ENCODE data around the gene TRIM2. TPM values are rescaled to one million over a fixed set of nuclear protein-coding genes. Genes with fewer than 3 reads are reported as not detected.

TRIM2 gene
- total RNA-seq, 3 donors from 2014 or later: 26.7 to 109 (median 52.4) TPM

DNA sequence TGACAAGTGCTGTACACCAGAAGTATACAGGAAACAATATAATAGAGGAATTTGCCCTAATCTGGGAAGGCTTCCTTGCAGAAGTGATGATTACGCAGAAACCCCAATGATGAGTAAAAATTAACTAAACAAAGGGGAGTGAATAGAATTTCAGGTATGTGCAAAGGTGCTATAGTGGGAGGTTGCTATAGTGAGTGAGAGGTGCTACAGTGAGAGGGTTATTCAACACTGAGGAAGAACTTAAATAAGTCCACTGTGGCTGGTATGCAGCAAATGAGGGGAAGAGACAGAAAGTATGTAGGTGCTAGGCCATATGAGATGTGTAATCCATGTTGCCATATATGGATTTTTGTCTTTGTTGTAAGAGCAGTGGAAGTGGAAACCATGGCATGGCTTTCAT is 69.5 kb downstream of the TRIM2 start:
- no peak for TF ChIP-seq POLR2AphosphoS5 (IDR thresholded peaks at IDR 0.05)
- no peak for TF ChIP-seq POLR2A (IDR thresholded peaks at IDR 0.05)
- TF ChIP-seq, protein P1, sequence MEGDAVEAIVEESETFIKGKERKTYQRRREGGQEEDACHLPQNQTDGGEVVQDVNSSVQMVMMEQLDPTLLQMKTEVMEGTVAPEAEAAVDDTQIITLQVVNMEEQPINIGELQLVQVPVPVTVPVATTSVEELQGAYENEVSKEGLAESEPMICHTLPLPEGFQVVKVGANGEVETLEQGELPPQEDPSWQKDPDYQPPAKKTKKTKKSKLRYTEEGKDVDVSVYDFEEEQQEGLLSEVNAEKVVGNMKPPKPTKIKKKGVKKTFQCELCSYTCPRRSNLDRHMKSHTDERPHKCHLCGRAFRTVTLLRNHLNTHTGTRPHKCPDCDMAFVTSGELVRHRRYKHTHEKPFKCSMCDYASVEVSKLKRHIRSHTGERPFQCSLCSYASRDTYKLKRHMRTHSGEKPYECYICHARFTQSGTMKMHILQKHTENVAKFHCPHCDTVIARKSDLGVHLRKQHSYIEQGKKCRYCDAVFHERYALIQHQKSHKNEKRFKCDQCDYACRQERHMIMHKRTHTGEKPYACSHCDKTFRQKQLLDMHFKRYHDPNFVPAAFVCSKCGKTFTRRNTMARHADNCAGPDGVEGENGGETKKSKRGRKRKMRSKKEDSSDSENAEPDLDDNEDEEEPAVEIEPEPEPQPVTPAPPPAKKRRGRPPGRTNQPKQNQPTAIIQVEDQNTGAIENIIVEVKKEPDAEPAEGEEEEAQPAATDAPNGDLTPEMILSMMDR (IDR thresholded peaks at IDR 0.05): no peak
- no peaks in the 10 kb centered on the region for H3K27me3 ChIP-seq
- DNase-seq (ENCODE audit: low spot score in 2 of 2): no peak
- H3K27ac ChIP-seq: no peak overlapping the region
- H3K4me3 ChIP-seq: no peak overlapping the region
- H3K4me1 ChIP-seq: peaks cover 0 to 6% of the 10 kb centered on the region in 2 donors
- H3K36me3 ChIP-seq: peaks cover 3% of the 10 kb centered on the region
- intact Hi-C loops (cut with DNase I; ENCODE audit: low total_unique reads): no loop called here
- no peaks in the 10 kb centered on the region for H3K9me3 ChIP-seq

DNA sequence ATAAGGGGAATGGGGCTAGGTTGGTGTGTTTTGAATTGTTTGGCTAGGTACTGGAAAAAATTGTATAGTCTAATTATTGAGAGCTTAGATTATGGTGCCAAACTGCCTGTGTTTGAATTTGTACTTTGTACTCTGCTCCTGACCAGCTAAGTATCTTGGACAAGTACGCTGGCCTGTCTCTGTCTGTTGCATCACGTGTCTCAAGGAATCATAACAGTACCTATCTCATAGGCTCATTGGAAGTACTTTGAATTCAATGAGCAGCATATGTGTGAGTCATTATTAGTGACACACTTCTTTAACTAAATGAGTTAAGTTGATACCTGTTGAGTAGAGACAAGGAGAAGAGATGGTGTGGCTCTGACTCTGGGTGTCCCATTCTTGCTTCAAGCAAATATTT is 70.7 kb downstream of the TRIM2 start:
- Histone ChIP-seq H3K4me3 (no peak overlapping the region), H3K9me3 (no peaks in the 10 kb centered on the region), H3K4me1 (peaks cover 0 to 6% of the 10 kb centered on the region in 2 donors), H3K27me3 (no peaks in the 10 kb centered on the region), H3K27ac (peak overlapping the region in 1 of 2 donors; percentile 19), H3K36me3 (peaks cover 3% of the 10 kb centered on the region)
- TF ChIP-seq POLR2AphosphoS5 (IDR thresholded peaks at IDR 0.05): no peak
- no peak for TF ChIP-seq POLR2A (IDR thresholded peaks at IDR 0.05)
- TF ChIP-seq, protein P1 (IDR thresholded peaks at IDR 0.05): no peak
- no peak for DNase-seq (ENCODE audit: low spot score in 2 of 2)
- intact Hi-C loops (cut with DNase I; ENCODE audit: low total_unique reads): no loop called here

DNA sequence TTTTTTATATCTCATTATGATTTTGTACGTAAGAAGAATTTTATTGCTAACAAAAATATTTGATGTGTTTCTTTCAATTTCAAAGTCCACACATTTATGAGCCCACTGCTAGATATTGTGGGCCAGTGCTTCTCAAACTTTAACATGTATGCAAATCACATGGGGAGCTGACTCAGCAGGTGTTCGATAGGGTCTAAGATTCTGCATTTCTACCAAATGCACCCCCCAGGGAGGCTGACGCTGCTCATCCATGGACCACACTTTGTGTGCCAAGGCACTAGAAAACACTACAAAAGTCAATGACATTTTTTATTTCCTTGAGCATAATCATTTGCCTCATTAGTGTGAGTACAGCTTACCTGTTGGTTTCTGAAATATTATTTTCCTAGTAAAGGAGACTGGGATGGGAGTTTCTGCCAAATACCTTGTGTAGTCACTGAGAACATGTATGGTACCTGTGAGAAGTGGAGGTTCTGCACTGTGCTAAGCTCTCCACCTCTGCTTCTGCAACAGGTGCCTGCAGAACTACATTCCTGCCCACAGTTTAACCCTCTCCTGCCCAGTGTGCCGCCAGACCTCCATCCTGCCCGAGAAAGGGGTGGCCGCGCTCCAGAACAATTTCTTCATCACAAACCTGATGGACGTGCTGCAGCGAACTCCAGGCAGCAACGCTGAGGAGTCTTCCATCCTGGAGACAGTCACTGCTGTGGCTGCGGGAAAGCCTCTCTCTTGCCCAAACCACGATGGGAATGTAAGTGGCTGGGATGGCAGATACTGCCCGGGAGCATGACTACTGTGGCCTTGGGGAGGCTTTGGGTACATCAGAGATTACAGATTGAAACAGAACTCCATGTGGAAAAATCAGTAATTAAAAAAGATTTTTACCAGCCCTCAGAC is 71.4 kb downstream of the TRIM2 start:
- H3K27ac ChIP-seq: peak overlapping the region in 1 of 2 donors; percentile 77
- DNase-seq (ENCODE audit: low spot score in 2 of 2): peak in 1 of 2 donors; percentile 33
- TF ChIP-seq POLR2AphosphoS5 (IDR thresholded peaks at IDR 0.05): no peak
- no peak for TF ChIP-seq POLR2A (IDR thresholded peaks at IDR 0.05)
- TF ChIP-seq, protein P1 (IDR thresholded peaks at IDR 0.05): no peak
- H3K9me3 ChIP-seq: no peaks in the 10 kb centered on the region
- no peaks in the 10 kb centered on the region for H3K27me3 ChIP-seq
- intact Hi-C loops (cut with DNase I; ENCODE audit: low total_unique reads): no loop called here
- H3K4me1 ChIP-seq: peaks cover 0 to 6% of the 10 kb centered on the region in 2 donors
- no peak overlapping the region for H3K4me3 ChIP-seq
- peaks cover 3% of the 10 kb centered on the region for H3K36me3 ChIP-seq

- intact Hi-C loops (cut with DNase I; ENCODE audit: low total_unique reads): no loop called here
Observed at GRCh38 chr4:153276971-153277370, 72.7 kb downstream of the TRIM2 start.

More at GRCh38 chr4:153276971-153277370, 72.7 kb downstream of the TRIM2 start:
- no peaks in the 10 kb centered on the region for H3K36me3 ChIP-seq
- H3K4me1 ChIP-seq: peaks cover 0 to 6% of the 10 kb centered on the region in 2 donors
- no peaks in the 10 kb centered on the region for H3K9me3 ChIP-seq
- H3K27ac ChIP-seq: peak overlapping the region; percentile 70 to 77
- no peaks in the 10 kb centered on the region for H3K27me3 ChIP-seq
- DNase-seq (ENCODE audit: low spot score in 2 of 2): peak in 1 of 2 donors; percentile 65
- TF ChIP-seq POLR2AphosphoS5 (IDR thresholded peaks at IDR 0.05): no peak
- TF ChIP-seq, protein P1 (IDR thresholded peaks at IDR 0.05): no peak
- TF ChIP-seq POLR2A (IDR thresholded peaks at IDR 0.05): no peak
- no peak overlapping the region for H3K4me3 ChIP-seq
